A549 (cell line): ENCODE measurements around the gene PLEKHB1.

Experiments
- CTCF ChIP-seq: fragments of >200 bp; sonication (Bioruptor Twin); formaldehyde crosslinking; IDR thresholded peaks from 3 replicates; pipeline ENCODE4 v1.5.1; 2016
- PHF8 ChIP-seq: fragments of 200-600 bp; sonication (generic); IDR thresholded peaks from 2 replicates; pipeline ENCODE4 v1.6.1; 2016; ENCODE audit warnings: low read depth, mild to moderate bottlenecking, antibody characterized with exemption, moderate library complexity, borderline replicate concordance

- no peak for TF ChIP-seq CTCF
- TF ChIP-seq PHF8, result no peak
Measured at GRCh38 chr11:73667891-73668290, 21.5 kb downstream of the PLEKHB1 start.
